Activated CD8-positive, alpha-beta memory T cell treated with anti-CD3 and anti-CD28 coated beads for 24 hours (primary cell): ENCODE measurements around the gene IFIT3.

Experiments used
- DNase-seq: peaks from one replicate; pipeline ENCODE4 v3.0.0-alpha.2; 2020

The IFIT3 gene

DNA sequence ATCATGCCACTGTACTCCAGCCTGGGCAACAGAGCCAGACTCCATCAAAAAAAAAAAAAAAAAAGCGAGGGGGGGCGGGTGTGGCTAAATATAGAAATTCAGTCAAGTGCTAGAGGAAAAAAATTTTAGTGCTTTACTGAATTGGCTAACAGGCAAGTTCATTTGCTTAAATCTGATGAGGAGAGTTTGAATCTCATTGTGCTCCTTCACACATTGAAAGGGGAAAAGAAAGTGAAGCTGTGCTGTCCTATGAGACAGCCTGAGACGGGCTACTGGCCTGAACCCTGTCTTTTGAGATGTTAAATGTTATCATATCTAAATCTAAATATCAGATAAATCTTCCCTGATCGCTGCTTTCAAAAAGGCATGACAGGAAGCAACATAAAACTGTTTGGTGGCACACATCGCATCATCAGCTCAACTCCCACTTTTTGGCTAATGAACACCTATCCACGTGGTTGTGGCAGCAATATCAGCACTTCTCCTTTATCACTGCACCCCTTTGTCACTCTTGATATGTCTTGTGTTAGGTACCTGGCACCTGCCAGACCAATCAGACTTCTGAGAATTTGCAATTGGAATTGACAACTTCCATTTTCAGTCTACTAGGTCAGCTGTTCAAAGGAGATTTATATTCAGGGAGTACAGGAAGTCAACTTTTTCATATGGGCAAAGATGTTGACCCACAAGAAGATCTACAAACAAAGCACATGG lies 36.1 kb downstream of the IFIT3 start:
- no peak for DNase-seq

DNA sequence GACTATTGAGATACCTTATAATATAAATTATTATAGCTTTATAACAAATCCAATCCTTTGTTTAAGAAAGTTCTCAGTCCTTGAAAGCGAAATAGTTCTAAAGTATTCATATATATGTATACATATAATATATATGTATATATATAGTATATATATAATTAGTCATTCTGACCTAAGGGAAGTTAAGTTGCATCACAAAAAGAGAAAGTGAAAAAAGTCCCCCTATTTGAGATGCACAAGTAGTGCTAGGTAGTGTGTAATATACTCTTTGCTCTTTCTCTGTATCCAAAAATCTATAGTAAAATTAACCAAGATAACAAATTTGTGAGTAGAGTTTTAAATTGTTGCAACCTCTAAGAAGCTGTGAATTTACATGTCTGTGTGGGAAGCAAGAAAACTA lies 36.7 kb downstream of the IFIT3 start:
- no peak for DNase-seq

- DNase-seq, result no peak
These were observed 39.7 kb downstream of the IFIT3 start for GRCh38 chr10:89367529-89367928.

GRCh38 chr10:89368129-89368528 lies 40.3 kb downstream of the IFIT3 start:
- DNase-seq, result no peak

GRCh38 chr10:89369156-89370105 lies 41.6 kb downstream of the IFIT3 start:
- DNase-seq, result no peak

- DNase-seq, result no peak
These were observed 43.3 kb downstream of the IFIT3 start for GRCh38 chr10:89371079-89371478.

DNA sequence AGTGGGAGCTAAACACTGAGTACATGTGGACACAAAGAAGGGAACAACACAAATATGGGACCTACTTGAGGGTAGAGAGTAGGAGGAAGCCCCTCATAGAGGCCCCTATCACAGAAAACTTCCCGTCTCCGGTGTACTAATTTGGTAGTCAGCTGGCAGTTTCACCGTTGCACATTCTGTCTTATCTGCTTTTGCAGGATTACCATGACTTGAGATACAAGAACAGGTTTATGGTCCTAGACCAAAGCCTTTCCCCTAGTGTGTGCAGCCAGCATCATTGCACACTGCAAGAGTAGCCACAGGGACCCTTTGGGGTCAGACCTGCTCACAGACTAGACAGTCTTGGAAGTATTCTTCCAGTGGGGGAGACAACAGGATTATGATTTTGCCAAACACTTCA lies 44.2 kb downstream of the IFIT3 start:
- DNase-seq, result no peak

- DNase-seq, result no peak
These were observed 46.3 kb downstream of the IFIT3 start for GRCh38 chr10:89373916-89374711.

DNA sequence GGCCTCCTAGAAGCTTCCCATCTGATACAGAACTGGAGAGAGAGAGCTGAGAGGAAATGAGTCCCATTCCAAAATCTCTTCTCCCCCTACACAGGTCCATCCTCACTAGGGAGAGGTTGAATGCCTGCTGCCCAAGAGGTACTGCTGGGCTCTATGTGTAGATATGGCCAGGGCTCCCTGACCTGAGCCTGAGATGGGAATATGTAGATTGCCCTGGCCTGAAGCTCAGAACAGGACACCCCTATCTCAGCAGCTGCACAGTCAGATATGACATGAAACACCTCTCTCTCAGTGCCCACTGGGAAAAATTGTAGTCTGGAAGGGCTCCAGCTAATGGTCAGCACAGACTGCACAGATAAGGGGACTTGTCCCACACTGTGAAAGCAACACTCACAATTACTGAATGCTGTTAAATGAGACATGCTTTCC lies 46.9 kb downstream of the IFIT3 start:
- DNase-seq, result no peak

DNA sequence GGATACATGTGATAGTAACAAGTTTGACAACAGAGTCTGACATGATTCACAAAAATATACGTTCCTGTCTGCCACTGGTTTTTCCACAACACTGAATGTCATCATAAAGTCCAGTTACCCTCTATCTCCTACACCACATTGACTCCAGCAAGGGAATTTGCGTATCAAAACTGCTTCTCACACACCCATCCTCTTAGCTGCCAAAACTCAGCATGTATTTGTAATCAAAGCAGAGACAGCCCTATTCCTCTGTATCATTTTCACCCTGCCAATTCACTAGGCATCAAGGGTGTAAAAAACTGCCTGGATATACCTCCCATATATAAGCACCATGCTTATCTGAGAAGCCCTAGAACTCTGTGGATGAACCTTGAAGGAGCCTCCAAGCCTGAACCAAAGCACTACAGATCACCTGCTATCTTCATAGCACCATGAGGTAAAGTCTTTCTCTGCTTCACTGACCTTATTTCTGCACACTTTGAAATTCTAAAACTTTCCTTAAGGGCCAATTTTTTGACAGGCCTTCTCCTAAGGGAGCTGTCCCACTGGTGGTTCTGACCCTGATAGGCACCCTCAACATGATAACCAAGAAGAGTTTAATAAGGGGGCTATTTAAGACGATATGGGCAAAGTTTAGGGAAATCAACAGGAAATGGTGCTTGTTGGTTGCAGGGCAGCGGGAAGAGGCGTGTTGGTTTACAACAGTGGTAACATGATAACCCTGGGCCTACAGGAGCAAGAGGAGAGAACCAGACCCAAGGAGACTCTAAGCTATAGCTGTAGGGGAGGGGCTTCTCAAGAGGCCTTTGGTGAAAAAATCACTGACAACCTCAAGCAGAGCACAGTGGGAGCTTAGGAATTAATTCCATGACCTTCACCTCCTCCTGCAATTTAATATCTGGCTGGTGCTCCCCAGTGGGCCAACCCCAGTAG lies 50.2 kb downstream of the IFIT3 start, which contains the start of gene IFIT1B:
Gene IFIT1B (plus strand): TSS at position 352 of the 933 bp plus-strand sequence. CDS start 80 bp downstream, at position 432.
- no peak for DNase-seq

GRCh38 chr10:89379103-89379502 lies 51.3 kb downstream of the IFIT3 start:
- DNase-seq, result no peak

GRCh38 chr10:89382757-89383156 lies 55.0 kb downstream of the IFIT3 start:
- DNase-seq, result no peak

DNA sequence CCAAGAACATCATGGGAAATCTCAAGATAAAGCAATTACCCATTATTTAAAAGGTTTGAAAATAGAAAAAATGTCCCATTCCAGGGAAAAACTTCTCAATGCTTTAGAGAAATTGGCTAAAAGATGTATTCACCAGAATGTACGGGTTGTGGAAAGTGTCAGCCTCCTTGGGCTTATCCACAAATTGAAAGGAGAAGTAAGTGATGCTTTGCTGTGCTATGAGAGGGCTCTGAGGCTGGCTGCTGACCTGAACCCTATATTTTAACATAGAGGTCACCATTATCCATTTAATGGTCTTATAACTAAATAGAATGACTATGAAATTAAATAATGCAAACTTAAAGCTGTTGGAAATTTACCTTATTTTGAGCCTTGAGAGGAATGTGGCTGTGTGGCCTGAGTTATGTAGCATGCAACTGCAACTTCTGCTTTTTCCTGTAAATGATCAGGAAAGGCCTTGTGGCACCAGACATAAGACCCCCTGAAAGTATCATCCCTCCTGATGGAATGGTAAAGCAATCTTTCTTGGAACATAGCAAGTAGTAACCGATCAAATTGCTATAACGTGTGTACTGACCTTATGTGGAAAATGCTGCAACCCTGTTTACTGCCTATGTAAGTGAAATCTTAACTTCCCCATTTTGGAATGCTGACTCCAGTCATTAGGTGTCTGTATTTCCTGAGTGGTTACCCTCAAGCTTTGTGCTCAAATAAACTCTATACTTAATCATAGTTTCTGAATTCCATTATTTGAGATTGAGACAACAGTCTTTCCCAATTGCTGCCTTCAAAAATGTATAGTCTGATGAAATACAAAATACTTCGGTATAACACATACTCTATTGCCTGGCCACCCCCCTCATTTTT lies 56.9 kb downstream of the IFIT3 start:
- no peak for DNase-seq

GRCh38 chr10:89388806-89389205 lies 61.0 kb downstream of the IFIT3 start:
- no peak for DNase-seq

- no peak for DNase-seq
These were observed 61.5 kb downstream of the IFIT3 start for GRCh38 chr10:89389254-89389653.
